GM18517 (cell line): ENCODE data around the gene ARHGEF7.
"Not testable (repeated sequence)": the region's sequence is repeated elsewhere in the genome, so short reads cannot be mapped to it uniquely, and the experiment has no call there.

Source experiments
- ATAC-seq: cut with Tn5 transposase; IDR thresholded peaks from one replicate; pipeline ENCODE4 v1.9.1; 2021; ENCODE audit warnings: mild to moderate bottlenecking, moderate library complexity; ENCODE audit not compliant: unreplicated experiment

ARHGEF7 gene, protein sequence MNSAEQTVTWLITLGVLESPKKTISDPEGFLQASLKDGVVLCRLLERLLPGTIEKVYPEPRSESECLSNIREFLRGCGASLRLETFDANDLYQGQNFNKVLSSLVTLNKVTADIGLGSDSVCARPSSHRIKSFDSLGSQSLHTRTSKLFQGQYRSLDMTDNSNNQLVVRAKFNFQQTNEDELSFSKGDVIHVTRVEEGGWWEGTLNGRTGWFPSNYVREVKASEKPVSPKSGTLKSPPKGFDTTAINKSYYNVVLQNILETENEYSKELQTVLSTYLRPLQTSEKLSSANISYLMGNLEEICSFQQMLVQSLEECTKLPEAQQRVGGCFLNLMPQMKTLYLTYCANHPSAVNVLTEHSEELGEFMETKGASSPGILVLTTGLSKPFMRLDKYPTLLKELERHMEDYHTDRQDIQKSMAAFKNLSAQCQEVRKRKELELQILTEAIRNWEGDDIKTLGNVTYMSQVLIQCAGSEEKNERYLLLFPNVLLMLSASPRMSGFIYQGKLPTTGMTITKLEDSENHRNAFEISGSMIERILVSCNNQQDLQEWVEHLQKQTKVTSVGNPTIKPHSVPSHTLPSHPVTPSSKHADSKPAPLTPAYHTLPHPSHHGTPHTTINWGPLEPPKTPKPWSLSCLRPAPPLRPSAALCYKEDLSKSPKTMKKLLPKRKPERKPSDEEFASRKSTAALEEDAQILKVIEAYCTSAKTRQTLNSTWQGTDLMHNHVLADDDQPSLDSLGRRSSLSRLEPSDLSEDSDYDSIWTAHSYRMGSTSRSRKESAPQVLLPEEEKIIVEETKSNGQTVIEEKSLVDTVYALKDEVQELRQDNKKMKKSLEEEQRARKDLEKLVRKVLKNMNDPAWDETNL

DNA sequence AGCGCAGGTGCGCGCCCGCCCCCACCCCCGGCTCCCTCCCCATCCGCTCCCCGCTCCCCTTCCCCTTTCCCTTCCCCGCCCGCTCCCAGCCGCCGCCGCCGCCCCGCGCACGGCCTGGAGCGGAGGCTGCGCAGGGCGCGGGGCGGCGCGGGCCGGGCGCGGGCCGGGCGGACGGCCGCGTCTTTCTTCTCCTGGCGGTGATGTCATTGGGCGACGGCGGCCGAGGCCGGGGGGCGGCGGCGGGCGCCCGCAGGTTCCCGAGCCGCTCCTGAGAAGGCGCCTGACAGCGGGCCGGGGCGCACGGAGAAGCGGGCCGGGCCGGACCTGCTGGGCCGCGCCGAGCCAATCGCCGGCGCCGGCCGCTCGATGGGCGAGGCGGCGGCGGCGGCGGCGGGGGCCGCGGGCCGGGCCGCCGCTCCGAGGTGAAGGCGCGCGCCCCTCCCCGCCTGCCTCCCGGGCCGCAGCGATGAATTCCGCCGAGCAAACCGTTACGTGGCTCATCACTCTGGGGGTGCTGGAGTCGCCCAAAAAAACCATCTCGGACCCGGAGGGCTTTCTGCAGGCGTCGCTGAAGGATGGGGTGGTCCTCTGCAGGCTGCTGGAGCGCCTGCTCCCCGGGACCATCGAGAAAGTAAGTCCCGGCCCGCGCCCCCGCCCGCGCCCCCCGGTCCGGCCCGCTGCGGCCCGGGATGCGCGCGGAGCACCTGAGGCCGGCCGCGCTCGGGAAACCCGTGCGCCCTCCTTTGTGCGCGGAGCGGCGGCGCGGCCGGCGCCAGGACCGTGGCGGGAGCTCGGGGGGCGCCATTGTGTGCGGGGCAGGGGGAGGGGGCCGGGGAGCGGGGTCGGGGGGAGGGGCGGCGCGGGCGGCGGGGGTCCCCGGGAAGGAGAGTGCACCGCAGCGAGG, at the start of gene ARHGEF7:
ARHGEF7 (plus strand) TSS at position 250 of the 904 bp plus-strand sequence; CDS start at position 467, 217 bp downstream.
- ATAC-seq: no peak

GRCh38 chr13:111065698-111066097, 49.4 kb upstream of the ARHGEF7 start:
- no peak for ATAC-seq

- no peak for ATAC-seq
Observed at GRCh38 chr13:111066544-111066943, 48.6 kb upstream of the ARHGEF7 start.

DNA sequence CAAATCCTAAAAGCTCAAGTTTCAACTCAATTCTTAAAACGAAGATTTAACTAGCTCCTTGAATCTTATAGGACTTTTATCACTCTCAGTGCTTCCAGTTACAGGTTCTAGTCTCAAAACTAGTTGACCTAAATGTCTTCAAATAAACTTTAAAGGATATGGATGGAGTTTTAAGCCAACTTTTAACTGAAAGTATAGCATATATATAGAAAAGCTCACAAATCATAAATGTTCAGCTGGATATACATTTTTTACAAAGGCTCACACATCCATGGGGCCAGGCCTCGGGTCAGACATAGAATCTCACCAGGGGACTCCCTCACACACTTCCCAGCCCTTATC, 47.1 kb upstream of the ARHGEF7 start:
- ATAC-seq: no peak

DNA sequence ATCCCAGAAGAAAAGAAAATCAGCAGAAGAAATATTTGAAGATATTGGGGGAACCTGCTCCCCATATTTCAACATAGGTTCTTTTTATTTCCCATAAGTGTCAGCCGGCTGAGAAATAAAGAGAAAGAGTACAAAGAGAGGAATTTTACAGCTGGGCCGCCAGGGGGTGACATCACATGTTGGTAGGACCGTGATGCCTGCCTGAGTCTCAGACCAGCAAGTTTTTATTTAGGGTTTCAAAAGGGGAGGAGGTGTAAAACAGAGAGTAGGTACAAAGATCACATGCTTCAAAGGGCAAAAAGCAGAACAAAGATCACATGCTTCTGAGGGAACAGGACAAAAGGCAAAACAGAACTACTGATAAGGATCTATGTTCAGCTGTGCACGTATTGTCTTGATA, 44.0 kb upstream of the ARHGEF7 start:
- ATAC-seq: not testable (repeated sequence)

- ATAC-seq: not testable (repeated sequence)
Observed at GRCh38 chr13:111071526-111071925, 43.6 kb upstream of the ARHGEF7 start.

GRCh38 chr13:111074826-111075225, 40.3 kb upstream of the ARHGEF7 start:
- no peak for ATAC-seq

DNA sequence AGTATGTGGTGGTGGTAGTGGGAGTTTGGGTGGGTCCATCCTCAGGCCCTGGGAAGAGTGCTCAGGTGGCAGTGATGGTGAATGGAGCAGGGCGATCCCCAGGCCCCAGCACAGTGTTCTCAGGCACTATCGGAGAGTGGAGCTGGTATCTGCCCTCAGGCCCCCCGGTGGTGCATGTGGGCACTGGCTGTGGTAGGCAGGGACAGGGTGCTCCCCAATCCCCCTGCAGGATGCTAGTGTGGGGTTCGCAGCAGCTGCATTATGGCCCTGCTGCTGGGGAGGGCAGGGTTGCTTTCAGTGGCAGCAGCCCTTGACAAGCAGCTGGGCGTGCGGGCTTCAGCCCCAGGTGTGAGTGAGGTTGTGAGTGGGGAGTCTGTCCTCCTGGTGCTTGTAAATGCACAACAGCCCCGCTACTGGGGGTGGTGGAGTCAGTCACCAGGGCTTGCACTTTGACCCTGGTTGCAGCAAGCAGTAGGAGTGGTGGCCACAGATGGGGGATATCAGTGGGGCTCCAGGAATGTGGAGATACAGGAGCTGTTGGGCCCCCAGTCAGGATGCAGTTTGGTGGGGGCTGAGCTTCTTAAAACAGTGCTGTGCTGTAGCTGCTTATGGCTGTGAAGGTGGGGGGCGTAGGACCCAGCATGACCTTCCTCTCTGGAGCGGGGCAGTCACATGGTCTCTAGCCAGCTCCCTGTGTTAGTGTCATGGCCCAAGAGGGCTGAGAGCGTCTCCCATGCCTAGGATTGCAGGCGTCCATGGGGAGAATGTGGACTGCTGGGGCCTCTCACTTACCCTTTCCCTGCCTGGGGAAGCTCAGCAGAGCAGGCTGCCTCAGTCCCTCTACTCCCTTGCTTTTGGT, 38.7 kb upstream of the ARHGEF7 start:
- no peak for ATAC-seq

DNA sequence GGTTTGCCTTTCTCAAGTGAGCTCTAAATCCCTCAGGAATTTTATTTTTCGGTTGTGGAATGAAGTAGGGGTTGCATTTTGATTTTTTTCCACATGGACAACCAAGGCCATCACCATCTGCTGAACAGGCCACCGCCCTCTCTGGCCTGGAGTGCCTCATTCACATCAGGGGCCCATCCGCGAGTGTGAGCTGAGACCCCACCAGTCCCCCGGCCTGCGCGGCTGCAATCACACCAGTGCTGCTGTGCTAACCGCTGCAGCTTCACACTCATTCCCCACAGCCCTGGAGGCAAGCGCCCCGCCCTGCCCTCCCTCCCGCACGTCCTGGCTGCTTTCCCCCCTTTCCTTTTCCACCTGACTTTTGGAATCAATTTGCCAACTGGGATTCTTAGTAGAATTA, 35.7 kb upstream of the ARHGEF7 start:
- ATAC-seq: no peak

DNA sequence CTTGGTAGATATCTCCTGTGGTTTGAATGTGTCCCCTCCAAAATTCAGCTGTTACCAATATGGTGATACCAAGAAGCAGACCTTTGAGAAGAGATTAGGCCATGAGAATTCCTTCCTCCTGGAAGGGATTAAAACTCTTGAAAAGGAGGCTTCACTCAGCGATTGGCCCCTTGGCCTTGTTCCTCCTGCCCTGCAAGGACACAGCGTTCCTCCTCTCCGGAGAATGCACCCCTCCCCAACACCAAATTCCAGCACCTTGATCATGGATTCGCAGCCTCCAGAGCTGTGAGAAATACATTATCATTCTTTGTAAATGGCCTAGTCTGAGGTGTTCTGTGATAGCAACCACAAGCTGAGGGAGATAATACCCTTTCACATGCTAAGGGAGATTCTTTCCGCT, 34.5 kb upstream of the ARHGEF7 start:
- ATAC-seq: no peak

GRCh38 chr13:111082240-111082639, 32.9 kb upstream of the ARHGEF7 start:
- ATAC-seq: no peak

DNA sequence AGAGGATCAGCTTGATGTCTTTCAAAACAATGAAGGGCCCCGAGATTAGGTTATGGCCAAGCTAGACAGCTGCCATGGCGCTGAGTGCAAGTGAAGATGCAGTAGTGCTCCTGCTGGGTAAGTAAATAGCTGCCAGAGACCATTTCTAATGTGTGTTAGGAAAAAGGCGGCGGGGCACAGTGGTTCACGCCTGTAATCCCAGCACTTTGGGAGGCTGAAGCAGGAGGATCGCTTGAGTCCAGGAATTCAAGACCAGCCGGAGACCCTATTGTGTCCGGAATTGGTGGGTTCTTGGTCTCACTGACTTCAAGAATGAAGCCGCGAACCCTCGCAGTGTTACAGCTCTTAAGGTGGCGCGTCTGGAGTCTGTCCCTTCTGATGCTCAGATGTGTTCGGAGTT, 32.3 kb upstream of the ARHGEF7 start:
- ATAC-seq: not testable (repeated sequence)

DNA sequence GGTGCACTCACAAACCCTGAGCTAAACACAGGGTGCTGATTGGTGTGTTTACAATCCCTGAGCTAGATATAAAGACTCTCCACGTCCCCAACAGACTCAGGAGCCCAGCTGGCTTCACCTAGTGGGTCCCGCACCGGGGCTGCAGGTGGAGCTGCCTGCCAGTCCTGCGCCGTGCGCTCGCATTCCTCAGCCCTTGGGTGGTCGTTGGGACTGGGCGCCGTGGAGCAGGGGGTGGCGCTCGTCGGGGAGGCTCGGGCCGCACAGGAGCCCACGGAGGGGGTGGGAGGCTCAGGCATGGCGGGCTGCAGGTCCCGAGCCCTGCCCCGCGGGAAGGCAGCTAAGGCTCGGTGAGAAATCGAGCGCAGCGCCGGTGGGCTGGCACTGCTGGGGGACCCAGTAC, 31.4 kb upstream of the ARHGEF7 start:
- ATAC-seq: not testable (repeated sequence)

- no peak for ATAC-seq
Observed at GRCh38 chr13:111090169-111090568, 24.9 kb upstream of the ARHGEF7 start.

- ATAC-seq: no peak
Observed at GRCh38 chr13:111092685-111093084, 22.4 kb upstream of the ARHGEF7 start.

DNA sequence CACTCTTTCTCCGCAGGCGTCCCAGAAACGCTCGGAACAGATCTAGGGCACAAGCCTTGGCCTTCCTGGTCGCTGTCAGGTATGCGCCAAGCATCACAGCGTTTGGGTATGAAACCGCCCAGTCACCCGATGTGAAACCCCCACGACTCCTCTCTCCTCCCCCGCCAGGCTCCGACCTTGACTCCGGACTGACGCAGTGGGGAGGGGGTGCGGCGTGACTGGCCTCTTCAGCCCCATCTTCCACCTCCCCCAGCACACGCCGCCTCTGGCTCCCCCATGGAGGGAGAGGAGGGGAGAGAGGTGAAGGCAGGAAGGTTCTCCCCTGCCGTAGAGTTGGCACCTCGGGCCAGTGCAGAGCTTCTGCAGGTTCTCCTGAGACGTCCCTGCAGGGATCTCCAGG, 22.0 kb upstream of the ARHGEF7 start:
- no peak for ATAC-seq

DNA sequence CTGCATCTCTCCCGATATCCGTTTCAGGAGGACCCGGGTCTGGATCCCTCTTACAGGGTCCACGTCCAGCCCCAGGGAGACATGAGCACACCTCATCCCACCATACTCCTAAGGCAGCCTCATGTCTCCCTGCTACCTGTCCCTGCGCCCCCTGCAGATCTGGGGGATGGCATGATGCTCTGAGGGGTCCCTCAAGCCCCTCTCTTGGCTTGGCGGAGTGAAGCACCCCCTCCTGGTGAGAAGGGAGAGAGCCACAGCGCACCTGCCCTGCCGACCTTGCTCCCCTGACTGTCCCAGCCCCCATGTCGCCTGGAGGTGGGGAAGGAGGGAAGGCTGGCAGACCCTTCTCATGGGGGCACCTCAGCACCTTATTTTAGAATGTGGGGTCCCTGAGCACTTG, 21.5 kb upstream of the ARHGEF7 start:
- no peak for ATAC-seq

- ATAC-seq: no peak
Observed at GRCh38 chr13:111095031-111095840, 19.9 kb upstream of the ARHGEF7 start.

DNA sequence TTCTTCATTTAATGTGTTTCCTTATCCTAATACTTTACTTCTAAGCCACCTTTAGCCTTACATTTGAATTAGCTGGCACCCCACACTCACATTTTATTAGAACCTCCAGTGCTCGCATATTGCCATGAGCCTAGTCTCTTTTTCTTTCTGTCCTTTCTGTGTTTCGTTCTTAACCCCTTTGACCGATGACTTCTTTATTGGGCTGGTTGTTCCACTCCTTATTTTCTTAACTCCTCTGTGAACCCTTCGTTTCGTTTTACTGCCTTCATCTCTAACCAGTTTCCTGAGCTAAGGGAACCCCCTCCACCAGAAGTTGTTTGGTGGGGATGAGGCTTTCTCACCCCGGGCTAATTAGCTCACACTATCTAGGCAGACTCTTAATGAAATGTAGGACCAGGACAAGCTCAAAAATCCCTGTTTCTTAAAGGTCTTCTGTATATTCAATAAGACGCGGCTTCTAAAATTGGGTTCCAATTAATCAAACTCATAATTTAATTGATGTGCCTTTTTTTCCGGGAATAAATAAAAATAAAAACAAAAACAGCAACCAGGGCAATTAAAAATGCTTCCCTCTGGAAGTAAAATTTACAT, 19.1 kb upstream of the ARHGEF7 start:
- no peak for ATAC-seq
